HG03342 (cell line): Measurements from ENCODE around the gene RAD21L1.

Experiments
- ATAC-seq: cut with Tn5 transposase; IDR thresholded peaks from one replicate; pipeline ENCODE4 v1.9.1; 2021; ENCODE audit warnings: mild to moderate bottlenecking, moderate library complexity; ENCODE audit not compliant: unreplicated experiment

Gene RAD21L1

GRCh38 chr20:1225783-1226654, at the start of gene RAD21L1:
RAD21L1 (plus strand) TSS chr20:1226044; CDS start chr20:1228454, 2,410 bp downstream.
- no peak for ATAC-seq

GRCh38 chr20:1177680-1178079, 48.2 kb upstream of the RAD21L1 start:
- no peak for ATAC-seq

- ATAC-seq: no peak
Observed at GRCh38 chr20:1178103-1178502, 47.7 kb upstream of the RAD21L1 start.

GRCh38 chr20:1178623-1179022, 47.2 kb upstream of the RAD21L1 start:
- ATAC-seq: no peak

- no peak for ATAC-seq
Observed at GRCh38 chr20:1180949-1181348, 44.9 kb upstream of the RAD21L1 start.

- no peak for ATAC-seq
Observed at GRCh38 chr20:1182106-1182505, 43.7 kb upstream of the RAD21L1 start.

- ATAC-seq: no peak
Observed at GRCh38 chr20:1183153-1183552, 42.7 kb upstream of the RAD21L1 start.

- no peak for ATAC-seq
Observed at GRCh38 chr20:1184260-1184637, 41.6 kb upstream of the RAD21L1 start.

GRCh38 chr20:1184638-1185315, 41.1 kb upstream of the RAD21L1 start, which contains the start of gene TMEM74B:
TMEM74B (minus strand) TSS chr20:1184981; CDS start chr20:1183801, 1,180 bp downstream.
- no peak for ATAC-seq

GRCh38 chr20:1185316-1185741, 40.5 kb upstream of the RAD21L1 start:
- no peak for ATAC-seq

GRCh38 chr20:1185790-1186334, 40.0 kb upstream of the RAD21L1 start:
- no peak for ATAC-seq

GRCh38 chr20:1186367-1186991, 39.4 kb upstream of the RAD21L1 start:
- no peak for ATAC-seq

- no peak for ATAC-seq
Observed at GRCh38 chr20:1187605-1188171, 38.2 kb upstream of the RAD21L1 start.

GRCh38 chr20:1188347-1188746, 37.5 kb upstream of the RAD21L1 start:
- ATAC-seq: no peak

- ATAC-seq: no peak
Observed at GRCh38 chr20:1189827-1190226, 36.0 kb upstream of the RAD21L1 start.

- ATAC-seq: no peak
Observed at GRCh38 chr20:1190847-1191246, 35.0 kb upstream of the RAD21L1 start.

GRCh38 chr20:1191299-1191698, 34.5 kb upstream of the RAD21L1 start:
- no peak for ATAC-seq

- ATAC-seq: no peak
Observed at GRCh38 chr20:1195226-1195625, 30.6 kb upstream of the RAD21L1 start.

GRCh38 chr20:1196634-1197033, 29.2 kb upstream of the RAD21L1 start:
- no peak for ATAC-seq

- no peak for ATAC-seq
Observed at GRCh38 chr20:1197801-1198200, 28.0 kb upstream of the RAD21L1 start.

- no peak for ATAC-seq
Observed at GRCh38 chr20:1198751-1199150, 27.1 kb upstream of the RAD21L1 start.
